ENCODE data around the gene FBXO41.

FBXO41 gene

GRCh38 chr2:73218298-73218697, 66.0 kb downstream of the FBXO41 start:
- in situ Hi-C loops (cut with HindIII; ENCODE audit: low sequenced_read_pairs): no loop called here

- in situ Hi-C loops (cut with HindIII; ENCODE audit: low sequenced_read_pairs): no loop called here
Observed at GRCh38 chr2:73217826-73218225, 66.5 kb downstream of the FBXO41 start.

GRCh38 chr2:73217160-73217559, 67.1 kb downstream of the FBXO41 start:
- in situ Hi-C loops (cut with HindIII; ENCODE audit: low sequenced_read_pairs): no loop called here

GRCh38 chr2:73215254-73215653, 69.0 kb downstream of the FBXO41 start:
- in situ Hi-C loops (cut with HindIII; ENCODE audit: low sequenced_read_pairs): no loop called here

- in situ Hi-C loops (cut with HindIII; ENCODE audit: low sequenced_read_pairs): no loop called here
Observed at GRCh38 chr2:73214120-73215035, 69.9 kb downstream of the FBXO41 start, which contains the start of gene SMYD5. TSS of gene SMYD5 (plus strand) at chr2:73214245. CDS start at chr2:73214267, 22 bp downstream.

GRCh38 chr2:73212448-73213176, 71.7 kb downstream of the FBXO41 start:
- in situ Hi-C loops (cut with HindIII; ENCODE audit: low sequenced_read_pairs): no loop called here

- in situ Hi-C loops (cut with HindIII; ENCODE audit: low sequenced_read_pairs): no loop called here
Observed at GRCh38 chr2:73212098-73212447, 72.2 kb downstream of the FBXO41 start.

- in situ Hi-C loops (cut with HindIII; ENCODE audit: low sequenced_read_pairs): no loop called here
Observed at GRCh38 chr2:73210696-73211095, 73.6 kb downstream of the FBXO41 start.

GRCh38 chr2:73210019-73210418, 74.3 kb downstream of the FBXO41 start:
- in situ Hi-C loops (cut with HindIII; ENCODE audit: low sequenced_read_pairs): no loop called here

- in situ Hi-C loops (cut with HindIII; ENCODE audit: low sequenced_read_pairs): no loop called here
Observed at GRCh38 chr2:73208258-73208657, 76.0 kb downstream of the FBXO41 start.

- in situ Hi-C loops (cut with HindIII; ENCODE audit: low sequenced_read_pairs): no loop called here
Observed at GRCh38 chr2:73205611-73206010, 78.7 kb downstream of the FBXO41 start.

Data from DLD1 (cell line).